Subcutaneous adipose tissue (tissue), 4 donors: Measurements from ENCODE around the gene RPA1. TPM values are rescaled to one million over a fixed set of nuclear protein-coding genes. Genes with fewer than 3 reads are reported as not detected.

Experiments used
- total RNA-seq, 4 donors: library from RNA; depleted of rRNA; stranded (reverse); fragments of >200 nt; gene quantifications; one replicate each; pipeline ENCODE4 v1.1.0, GENCODE V29; 2016
- TF ChIP-seq, protein P1 (sequence below): fragments of 450-650 bp; IDR thresholded peaks from one replicate; pipeline ENCODE4 v1.5.1; 2016; ENCODE audit warnings: low read depth, mild to moderate bottlenecking, control low read depth, antibody characterized with exemption, moderate library complexity

RPA1 gene
- total RNA-seq, 4 donors from 2014 or later, result 29.3 to 34.3 (median 31.1) TPM

DNA sequence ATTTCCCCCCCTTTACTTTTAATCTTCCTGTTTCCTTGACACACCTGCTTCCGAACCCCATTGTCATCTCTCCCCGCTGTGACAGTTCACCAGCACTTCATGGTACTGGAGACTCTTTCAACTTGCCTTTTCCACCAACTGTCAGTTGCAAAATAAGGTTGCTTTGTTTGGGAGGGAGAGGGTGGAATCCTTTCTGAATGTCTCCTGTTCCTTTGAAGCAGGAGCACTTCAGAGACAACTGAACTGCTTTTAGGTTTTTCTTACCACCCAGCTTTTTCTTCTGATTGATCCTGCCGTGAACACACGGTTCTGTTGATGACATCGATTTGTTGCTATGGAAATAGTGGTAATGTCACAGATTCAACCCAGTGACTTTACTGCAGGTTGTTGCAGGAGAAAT is 42.0 kb downstream of the RPA1 start:
- TF ChIP-seq, protein P1, sequence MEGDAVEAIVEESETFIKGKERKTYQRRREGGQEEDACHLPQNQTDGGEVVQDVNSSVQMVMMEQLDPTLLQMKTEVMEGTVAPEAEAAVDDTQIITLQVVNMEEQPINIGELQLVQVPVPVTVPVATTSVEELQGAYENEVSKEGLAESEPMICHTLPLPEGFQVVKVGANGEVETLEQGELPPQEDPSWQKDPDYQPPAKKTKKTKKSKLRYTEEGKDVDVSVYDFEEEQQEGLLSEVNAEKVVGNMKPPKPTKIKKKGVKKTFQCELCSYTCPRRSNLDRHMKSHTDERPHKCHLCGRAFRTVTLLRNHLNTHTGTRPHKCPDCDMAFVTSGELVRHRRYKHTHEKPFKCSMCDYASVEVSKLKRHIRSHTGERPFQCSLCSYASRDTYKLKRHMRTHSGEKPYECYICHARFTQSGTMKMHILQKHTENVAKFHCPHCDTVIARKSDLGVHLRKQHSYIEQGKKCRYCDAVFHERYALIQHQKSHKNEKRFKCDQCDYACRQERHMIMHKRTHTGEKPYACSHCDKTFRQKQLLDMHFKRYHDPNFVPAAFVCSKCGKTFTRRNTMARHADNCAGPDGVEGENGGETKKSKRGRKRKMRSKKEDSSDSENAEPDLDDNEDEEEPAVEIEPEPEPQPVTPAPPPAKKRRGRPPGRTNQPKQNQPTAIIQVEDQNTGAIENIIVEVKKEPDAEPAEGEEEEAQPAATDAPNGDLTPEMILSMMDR, result no peak

DNA sequence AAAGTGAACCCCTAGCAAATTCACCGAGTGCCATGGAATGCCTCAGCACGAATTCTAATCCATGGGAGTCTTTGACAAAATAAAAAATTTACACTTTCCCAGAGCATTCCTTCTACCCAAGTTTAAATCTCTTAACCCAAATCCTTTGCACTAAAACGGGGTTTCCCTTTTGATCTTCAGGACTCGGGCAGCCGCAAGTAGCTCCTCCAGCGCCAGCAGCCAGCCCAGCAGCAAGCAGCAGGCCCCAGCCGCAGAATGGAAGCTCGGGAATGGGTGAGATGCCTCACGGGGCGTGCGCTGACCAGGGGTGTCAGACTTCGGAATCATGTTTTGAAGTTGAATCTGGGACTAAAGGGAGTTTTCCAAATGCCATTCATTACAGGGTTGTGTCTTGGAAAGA is 42.4 kb downstream of the RPA1 start:
- TF ChIP-seq, protein P1, result no peak

DNA sequence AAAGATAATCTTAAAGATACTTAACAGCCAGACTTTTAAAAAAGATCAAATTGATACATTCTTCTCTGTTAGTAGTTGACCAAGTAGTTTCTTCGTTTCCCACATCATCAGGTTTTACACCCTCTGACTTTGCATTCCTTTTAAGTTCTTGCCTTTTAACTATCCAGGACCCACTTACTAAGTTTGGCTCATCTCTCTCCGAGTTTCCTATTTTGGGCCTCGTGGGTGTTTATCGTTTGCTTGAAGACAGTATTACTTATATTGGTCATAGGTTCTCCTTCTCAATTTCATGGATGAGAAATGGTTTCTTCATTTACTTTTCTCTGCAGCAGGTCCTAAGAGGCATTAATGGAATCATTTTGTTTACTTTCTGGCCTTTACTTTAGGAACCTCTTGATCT is 43.2 kb downstream of the RPA1 start:
- TF ChIP-seq, protein P1, result no peak

DNA sequence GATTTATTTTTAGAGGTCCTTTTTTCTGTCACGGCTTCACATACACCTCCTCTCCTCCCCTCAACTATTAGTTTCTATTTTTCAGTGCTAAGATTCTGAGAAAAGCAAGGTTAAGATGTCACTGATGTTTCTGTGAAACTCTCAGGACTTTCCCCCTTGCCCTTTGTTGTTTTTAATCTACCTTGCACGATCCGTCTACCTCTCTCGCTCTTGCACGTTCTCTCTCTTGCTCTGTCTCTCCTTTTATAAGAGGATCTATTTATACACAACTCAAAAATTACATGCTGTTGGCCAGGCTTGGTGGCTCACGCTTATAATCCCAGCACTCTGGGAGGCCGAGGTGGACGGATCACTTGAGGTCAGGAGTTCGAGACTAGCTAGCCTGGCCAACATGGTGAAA is 43.6 kb downstream of the RPA1 start:
- TF ChIP-seq, protein P1, result no peak

DNA sequence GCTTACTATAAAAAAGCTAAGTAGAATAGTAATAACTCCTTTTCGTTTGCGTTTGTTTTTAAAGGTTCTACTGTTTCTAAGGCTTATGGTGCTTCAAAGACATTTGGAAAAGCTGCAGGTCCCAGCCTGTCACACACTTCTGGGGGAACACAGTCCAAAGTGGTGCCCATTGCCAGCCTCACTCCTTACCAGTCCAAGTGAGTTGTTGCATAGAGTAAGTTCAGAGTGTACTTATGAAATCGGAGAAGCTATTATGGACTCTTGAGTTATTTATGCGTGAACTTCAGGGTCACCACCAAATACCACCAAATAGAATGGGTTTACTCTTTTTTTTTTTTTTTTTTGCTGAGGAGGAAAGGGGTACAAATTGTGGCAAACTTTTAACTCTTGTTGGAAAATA is 45.8 kb downstream of the RPA1 start:
- TF ChIP-seq, protein P1, result no peak

DNA sequence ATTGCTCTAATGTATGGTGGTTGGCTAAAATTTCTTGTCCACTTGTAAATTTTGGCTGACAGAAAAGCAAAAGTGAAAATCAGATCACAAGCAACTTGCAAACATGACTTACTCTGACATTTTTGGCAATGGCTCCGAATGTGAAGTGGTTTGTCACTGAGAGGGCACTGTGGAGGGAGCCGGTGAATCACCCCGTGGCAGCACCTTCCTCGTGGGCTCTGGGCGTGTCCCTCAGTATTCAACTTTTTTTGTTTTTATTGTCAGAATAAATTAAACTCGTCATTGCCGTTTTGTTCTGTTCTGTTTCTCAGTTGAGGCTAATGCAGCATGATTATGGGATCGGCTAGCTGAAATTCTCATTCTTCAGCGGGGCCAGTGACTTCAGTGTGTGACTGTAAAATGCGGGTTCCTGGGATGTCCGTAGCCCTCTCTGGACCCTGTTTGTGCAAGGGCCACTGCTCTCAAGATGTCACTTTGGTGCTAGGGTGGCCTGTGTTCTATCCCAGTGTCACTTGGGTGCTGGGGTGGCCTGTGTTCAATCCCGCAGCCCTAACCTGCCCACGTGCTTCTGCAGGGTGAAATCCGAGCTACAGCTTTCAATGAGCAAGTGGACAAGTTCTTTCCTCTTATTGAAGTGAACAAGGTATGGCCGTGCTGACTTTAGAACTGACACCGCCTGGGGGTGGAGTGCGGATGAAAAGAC is 48.8 kb downstream of the RPA1 start:
- TF ChIP-seq, protein P1, result no peak

DNA sequence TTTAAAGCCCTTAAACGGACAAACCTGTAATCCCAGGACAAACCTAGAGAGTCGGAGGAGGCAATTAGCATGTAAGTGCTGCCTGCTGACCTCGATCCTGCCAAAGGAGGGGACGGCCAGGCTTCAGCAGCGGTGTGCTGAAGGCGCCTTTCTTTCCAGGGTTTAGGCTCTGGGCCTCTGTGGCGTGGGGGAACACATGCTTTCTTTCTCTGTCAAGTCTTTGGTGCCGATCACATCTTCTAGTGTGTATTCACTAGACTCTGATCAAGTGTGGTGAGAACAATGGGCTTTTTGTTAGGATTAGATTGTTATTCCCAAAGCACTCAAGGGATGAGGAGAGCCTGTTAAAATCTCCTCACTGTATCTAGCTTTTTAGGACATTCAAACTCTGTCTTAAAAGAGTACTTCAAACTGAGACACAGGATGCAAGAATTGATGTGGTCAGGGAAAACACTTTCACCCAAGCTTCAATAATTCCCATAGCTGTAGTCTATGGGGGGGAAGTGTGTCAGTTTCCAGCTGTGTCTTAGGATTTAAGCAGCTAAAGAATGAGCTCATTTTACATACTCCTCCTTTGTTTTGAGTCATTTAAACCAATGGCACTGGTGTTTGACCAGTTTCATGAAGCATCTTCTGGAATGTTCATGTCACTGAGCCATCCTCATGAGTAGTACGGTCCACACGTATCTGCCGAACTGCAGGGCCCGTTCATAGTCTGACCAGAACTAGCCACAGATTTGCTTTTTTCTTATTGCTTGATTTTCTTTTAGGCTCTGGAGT is 51.2 kb downstream of the RPA1 start:
- TF ChIP-seq, protein P1, result no peak
